ENCODE data around the gene TANC2.

GRCh38 chr17:62989501-62989900 lies 23.5 kb downstream of the TANC2 start:
- TF ChIP-seq CTCF (IDR thresholded peaks at IDR 0.05): no peak
- no peak for TF ChIP-seq REST (IDR thresholded peaks at IDR 0.05; ENCODE audit: insufficient read depth in 1 of 2, low read depth in 2 of 2, low read length in 1 of 2)
